PC-9 (cell line): ENCODE measurements around the gene ZNF331. TPM values are rescaled to one million over a fixed set of nuclear protein-coding genes. Genes with fewer than 3 reads are reported as not detected.

ENCODE experiments used
- BruUV-seq: library from RNA; stranded (reverse); fragments of 400-500 nt; replicated peaks from 2 replicates; lab custom pipeline; 2021; lab: Mats Ljungman, UMichigan
- CTCF ChIA-PET: fragments of 300-600 bp; sonication (Branson Sonifier 250); formaldehyde crosslinking; loops from one replicate; lab custom pipeline; 2022; ENCODE audit warnings: antibody characterized with exemption; lab: Charles Lee
- POLR2A ChIA-PET: fragments of 300-600 bp; sonication (Branson Sonifier 250); formaldehyde crosslinking; loops from one replicate; lab custom pipeline; 2022; ENCODE audit warnings: antibody characterized with exemption; ENCODE audit not compliant: unreplicated experiment; lab: Charles Lee
- DNase-seq, 2 experiments: peaks; one replicate each; pipeline versions ENCODE4 v3.0.0 to v3.0.0-alpha.2; 2015 to 2022; ENCODE audit warnings: mixed read lengths in 1 of 2
- H2AFZ ChIP-seq: fragments of 200-600 bp; sonication (generic); 2 replicates; pipeline ENCODE4 v1.8.1; 2017; ENCODE audit warnings: antibody characterized with exemption
- H3F3A ChIP-seq: fragments of 200-600 bp; sonication (generic); 2 replicates; pipeline ENCODE4 v1.8.1; 2017; ENCODE audit warnings: antibody characterized with exemption, mild to moderate bottlenecking, low read depth; ENCODE audit not compliant: insufficient read depth
- H3K27ac ChIP-seq: fragments of 200-600 bp; sonication (generic); 2 replicates; pipeline ENCODE4 v1.6.1; 2016; ENCODE audit warnings: mixed run types
- H3K27me3 ChIP-seq: fragments of 200-600 bp; sonication (generic); 2 replicates; pipeline ENCODE4 v1.6.1; 2016; ENCODE audit warnings: low read depth, mixed run types; ENCODE audit not compliant: insufficient read depth
- H3K36me3 ChIP-seq: fragments of 200-600 bp; sonication (generic); 2 replicates; pipeline ENCODE4 v1.6.1; 2016; ENCODE audit warnings: low read depth, mixed run types
- H3K4me1 ChIP-seq: fragments of 200-600 bp; sonication (generic); replicated peaks from 2 replicates; pipeline ENCODE4 v1.6.1; 2016; ENCODE audit warnings: mixed run types; ENCODE audit not compliant: insufficient read depth
- H3K4me2 ChIP-seq: fragments of 200-600 bp; sonication (generic); 2 replicates; pipeline ENCODE4 v1.6.1; 2017; ENCODE audit warnings: mixed run types
- H3K4me3 ChIP-seq: fragments of 200-600 bp; sonication (generic); 2 replicates; pipeline ENCODE4 v1.6.1; 2016; ENCODE audit warnings: mixed run types
- H3K79me2 ChIP-seq: fragments of 200-600 bp; sonication (generic); 2 replicates; pipeline ENCODE4 v1.6.1; 2017; ENCODE audit warnings: low read depth, mixed run types
- H3K9me2 ChIP-seq: fragments of 200-600 bp; sonication (generic); 2 replicates; pipeline ENCODE4 v1.8.1; 2017; ENCODE audit warnings: mild to moderate bottlenecking; ENCODE audit not compliant: insufficient read depth
- H3K9me3 ChIP-seq: fragments of 200-600 bp; sonication (generic); 2 replicates; pipeline ENCODE4 v1.8.1; 2016; ENCODE audit warnings: low read depth; ENCODE audit not compliant: insufficient read depth
- H4K20me1 ChIP-seq: fragments of 200-600 bp; sonication (generic); 2 replicates; pipeline ENCODE4 v1.8.1; 2017; ENCODE audit not compliant: insufficient read depth
- EZH2 ChIP-seq: fragments of 200-600 bp; sonication (generic); IDR thresholded peaks from 2 replicates; pipeline ENCODE4 v1.8.0; 2017; ENCODE audit warnings: antibody characterized with exemption, low read depth
- intact Hi-C: fragments of 100-400 bp; cut with micrococcal nuclease; formaldehyde crosslinking; loops from one replicate; pipeline ENCODE4 v1.10.0; 2022; ENCODE audit not compliant: unreplicated experiment
- total RNA-seq: library from RNA; stranded (reverse); gene quantifications from 2 replicates; pipeline ENCODE4 v1.2.3, GENCODE V29; 2021
- TF ChIP-seq, protein P1 (sequence below): fragments of 200-600 bp; sonication (generic); conservative IDR thresholded peaks from 2 replicates; pipeline ENCODE4 v1.6.1; 2017; ENCODE audit warnings: mixed run types, antibody characterized with exemption, mild to moderate bottlenecking, moderate library complexity

The ZNF331 gene
- total RNA-seq, 1 experiment from 2014 or later = 39.2 TPM

DNA sequence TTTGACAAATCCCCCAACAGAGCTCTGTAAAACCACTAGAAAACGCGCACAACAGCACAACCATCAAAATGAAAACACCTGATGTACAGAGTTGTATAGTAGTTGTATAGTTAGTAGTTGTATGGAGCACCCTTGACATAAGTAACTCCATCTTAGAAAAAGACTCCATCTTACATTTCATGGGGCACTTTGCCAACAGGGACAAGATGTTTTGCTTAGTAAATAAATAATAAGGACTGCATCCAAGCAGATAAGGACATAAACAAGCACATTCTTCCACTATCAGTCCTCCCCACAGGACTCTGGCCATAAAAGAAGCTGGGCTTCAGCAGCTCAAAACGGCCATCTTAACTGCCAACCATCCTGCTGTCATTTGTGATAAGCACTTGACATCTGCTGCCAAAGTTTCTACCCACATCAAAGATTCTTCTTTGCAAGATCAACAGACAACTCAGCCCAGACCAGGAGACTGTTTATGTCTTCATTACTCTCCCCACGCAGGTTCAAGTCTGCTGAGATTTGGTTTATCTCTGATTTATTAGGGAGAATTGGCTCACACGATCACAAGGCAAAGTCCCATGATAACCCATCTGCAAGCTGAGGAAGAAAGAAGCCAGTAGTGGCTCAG, 20.7 kb upstream of the ZNF331 start:
- Histone ChIP-seq H3F3A (peaks cover 7% of the 10 kb centered on the region; the same call in 1 of the 2 replicates), H3K4me1 (peaks cover 8% of the 10 kb centered on the region), H3K4me2 (no peak overlapping the region), H3K27ac (no peak overlapping the region), H2AFZ (no peak overlapping the region), H4K20me1 (no peaks in the 10 kb centered on the region), H3K79me2 (peaks cover 10% of the 10 kb centered on the region), H3K27me3 (no peaks in the 10 kb centered on the region), H3K9me2 (no peaks in the 10 kb centered on the region), H3K4me3 (no peak overlapping the region), H3K36me3 (no peaks in the 10 kb centered on the region), H3K9me3 (peaks cover 7% of the 10 kb centered on the region)
- intact Hi-C loops = loop anchor here (10.0 kb wide), 1 partner anchor 82 kb away; the partner anchor contains the start of gene ZNF761
- no peak for TF ChIP-seq EZH2
- TF ChIP-seq, protein P1, sequence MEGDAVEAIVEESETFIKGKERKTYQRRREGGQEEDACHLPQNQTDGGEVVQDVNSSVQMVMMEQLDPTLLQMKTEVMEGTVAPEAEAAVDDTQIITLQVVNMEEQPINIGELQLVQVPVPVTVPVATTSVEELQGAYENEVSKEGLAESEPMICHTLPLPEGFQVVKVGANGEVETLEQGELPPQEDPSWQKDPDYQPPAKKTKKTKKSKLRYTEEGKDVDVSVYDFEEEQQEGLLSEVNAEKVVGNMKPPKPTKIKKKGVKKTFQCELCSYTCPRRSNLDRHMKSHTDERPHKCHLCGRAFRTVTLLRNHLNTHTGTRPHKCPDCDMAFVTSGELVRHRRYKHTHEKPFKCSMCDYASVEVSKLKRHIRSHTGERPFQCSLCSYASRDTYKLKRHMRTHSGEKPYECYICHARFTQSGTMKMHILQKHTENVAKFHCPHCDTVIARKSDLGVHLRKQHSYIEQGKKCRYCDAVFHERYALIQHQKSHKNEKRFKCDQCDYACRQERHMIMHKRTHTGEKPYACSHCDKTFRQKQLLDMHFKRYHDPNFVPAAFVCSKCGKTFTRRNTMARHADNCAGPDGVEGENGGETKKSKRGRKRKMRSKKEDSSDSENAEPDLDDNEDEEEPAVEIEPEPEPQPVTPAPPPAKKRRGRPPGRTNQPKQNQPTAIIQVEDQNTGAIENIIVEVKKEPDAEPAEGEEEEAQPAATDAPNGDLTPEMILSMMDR = no peak
- DNase-seq = no peak
- BruUV-seq = no TSS peak
- POLR2A ChIA-PET = no interaction called here
- CTCF ChIA-PET = no interaction called here

DNA sequence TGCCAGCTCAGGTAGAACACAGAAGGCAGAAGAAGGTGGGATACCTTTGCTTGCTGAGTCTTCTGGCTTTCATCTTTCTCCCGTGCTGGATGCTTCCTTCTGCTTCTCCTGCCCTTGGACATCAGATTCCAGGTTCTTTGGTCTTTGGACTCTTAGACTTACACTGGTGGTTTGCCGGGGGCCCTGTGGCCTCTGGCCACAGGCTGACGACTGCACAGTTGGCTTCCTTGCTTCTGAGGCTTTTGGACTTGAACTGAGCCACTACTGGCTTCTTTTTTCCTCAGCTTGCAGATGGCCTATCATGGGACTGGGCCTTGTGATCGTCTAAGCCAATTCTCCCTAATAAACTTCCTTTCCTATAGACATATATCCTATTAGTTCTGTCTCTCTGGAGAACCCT, 19.8 kb upstream of the ZNF331 start:
- H3K9me2 ChIP-seq = no peaks in the 10 kb centered on the region
- ChIA-PET CTCF (interaction anchor here (0.6 kb wide), 1 partner anchor 17 kb away, joined by 3 read pairs; no protein-coding TSS in a partner anchor), POLR2A (no interaction called here)
- intact Hi-C loops = loop anchor here (10.0 kb wide), 1 partner anchor 83 kb away; the partner anchor contains the start of gene ZNF761
- H3K36me3 ChIP-seq = peaks cover 3% of the 10 kb centered on the region; the same call in 1 of the 2 replicates
- H2AFZ ChIP-seq = no peak overlapping the region
- peaks cover 15% of the 10 kb centered on the region for H3K79me2 ChIP-seq
- peaks cover 7% of the 10 kb centered on the region; the same call in 1 of the 2 replicates for H3F3A ChIP-seq
- BruUV-seq = no TSS peak
- H4K20me1 ChIP-seq = no peaks in the 10 kb centered on the region
- TF ChIP-seq, protein P1 = no peak
- TF ChIP-seq EZH2 = no peak
- H3K4me1 ChIP-seq = peaks cover 14% of the 10 kb centered on the region
- DNase-seq = no peak
- no peak overlapping the region for H3K4me2 ChIP-seq
- H3K27me3 ChIP-seq = no peaks in the 10 kb centered on the region
- peaks cover 7% of the 10 kb centered on the region for H3K9me3 ChIP-seq
- H3K27ac ChIP-seq = no peak overlapping the region
- no peak overlapping the region for H3K4me3 ChIP-seq

- Histone ChIP-seq H3K27me3 (no peaks in the 10 kb centered on the region), H3K36me3 (peaks cover 3% of the 10 kb centered on the region; the same call in 1 of the 2 replicates), H3K79me2 (peaks cover 15% of the 10 kb centered on the region), H3K4me3 (no peak overlapping the region), H4K20me1 (no peaks in the 10 kb centered on the region), H3F3A (peaks cover 7% of the 10 kb centered on the region; the same call in 1 of the 2 replicates), H3K4me2 (no peak overlapping the region), H3K4me1 (peaks cover 14% of the 10 kb centered on the region), H3K9me3 (peaks cover 7% of the 10 kb centered on the region), H3K27ac (no peak overlapping the region), H3K9me2 (no peaks in the 10 kb centered on the region), H2AFZ (no peak overlapping the region)
- CTCF ChIA-PET = interaction anchor here (0.6 kb wide), 1 partner anchor 18 kb away, joined by 3 read pairs; no protein-coding TSS in a partner anchor
- no peak for DNase-seq
- BruUV-seq = no TSS peak
- intact Hi-C loops = loop anchor here (10.0 kb wide), 1 partner anchor 84 kb away; the partner anchor contains the start of gene ZNF761
- POLR2A ChIA-PET = no interaction called here
- TF ChIP-seq EZH2 = no peak
- TF ChIP-seq, protein P1 = no peak
These were observed 19.2 kb upstream of the ZNF331 start for GRCh38 chr19:53518716-53519115.
